ENCODE results near the gene SH2D3C. TPM values are rescaled to one million over a fixed set of nuclear protein-coding genes. Genes with fewer than 3 reads are reported as not detected.
A peak's percentile ranks its signal among the peaks of the same experiment; 100 is the strongest.

SH2D3C gene
- total RNA-seq, 2 experiments from 2014 or later, result 10.9 to 11.8 TPM

GRCh38 chr9:127746959-127747569 is 31.4 kb downstream of the SH2D3C start:
- peak overlapping the region; percentile 73 for H3K27ac Mint-ChIP-seq
- peaks cover 9% of the 10 kb centered on the region for H3K4me1 ChIP-seq (ENCODE audit: insufficient read depth, low read length)
- H3K9me3 ChIP-seq (ENCODE audit: control insufficient read depth in 1 of 2, insufficient read depth in 1 of 2, low read length in 2 of 2), result no peaks in the 10 kb centered on the region
- CTCF ChIA-PET, result interaction anchor here (0.7 to 4.6 kb wide), 4 partner anchors 12 to 39 kb away, joined by 3 to 23 read pairs (median 7); partner anchors contain the start of genes CDK9 and TOR2A
- no peak for TF ChIP-seq CTCF (IDR thresholded peaks at IDR 0.05)
- no peak overlapping the region for H3K4me3 ChIP-seq (ENCODE audit: low read length)
- no peak overlapping the region for H3K27ac ChIP-seq (ENCODE audit: low read depth in 1 of 2, low read length in 2 of 2)
- peaks cover 87% of the 10 kb centered on the region for H3K36me3 ChIP-seq (ENCODE audit: insufficient read depth, low read length)
- peaks cover 75% of the 10 kb centered on the region for H3K36me3 Mint-ChIP-seq (ENCODE audit: low read depth)
- H3K4me3 Mint-ChIP-seq, result peak overlapping the region; percentile 13
- no peaks in the 10 kb centered on the region for H3K9me3 Mint-ChIP-seq
- POLR2A ChIA-PET, result interaction anchor here (0.6 kb wide), 1 partner anchor 411 kb away, joined by 3 read pairs; no protein-coding TSS in a partner anchor
- DNase-seq (peak in 9 of 14 experiments; percentile 24 to 68 (median 35)), ATAC-seq (ENCODE audit: poor library complexity) (peak; percentile 87)
- intact Hi-C loops (cut with DNase I, micrococcal nuclease), result no loop called here
- peaks cover 9% of the 10 kb centered on the region for H3K4me1 Mint-ChIP-seq (ENCODE audit: low read depth)
- H3K27me3 ChIP-seq (ENCODE audit: control insufficient read depth in 1 of 2, insufficient read depth in 2 of 2, low read length in 2 of 2), result no peaks in the 10 kb centered on the region
- no peaks in the 10 kb centered on the region for H3K27me3 Mint-ChIP-seq

- Mint-ChIP-seq H3K27ac (no peak overlapping the region), H3K4me1 (ENCODE audit: low read depth) (peaks cover 5% of the 10 kb centered on the region), H3K9me3 (no peaks in the 10 kb centered on the region), H3K36me3 (ENCODE audit: low read depth) (peaks cover 64% of the 10 kb centered on the region), H3K4me3 (no peak overlapping the region), H3K27me3 (no peaks in the 10 kb centered on the region)
- intact Hi-C loops (cut with DNase I, micrococcal nuclease), result no loop called here
- CTCF ChIA-PET, result interaction anchor here (1.0 to 4.6 kb wide), 2 partner anchors 9 to 40 kb away, joined by 3 to 23 read pairs; partner anchors contain the start of gene TOR2A
- Histone ChIP-seq H3K27ac (ENCODE audit: low read depth in 1 of 2, low read length in 2 of 2) (no peak overlapping the region), H3K4me3 (ENCODE audit: low read length) (no peak overlapping the region), H3K4me1 (ENCODE audit: insufficient read depth, low read length) (peaks cover 9% of the 10 kb centered on the region), H3K36me3 (ENCODE audit: insufficient read depth, low read length) (peaks cover 84% of the 10 kb centered on the region), H3K27me3 (ENCODE audit: control insufficient read depth in 1 of 2, insufficient read depth in 2 of 2, low read length in 2 of 2) (no peaks in the 10 kb centered on the region), H3K9me3 (ENCODE audit: control insufficient read depth in 1 of 2, insufficient read depth in 1 of 2, low read length in 2 of 2) (no peaks in the 10 kb centered on the region)
- POLR2A ChIA-PET, result no interaction called here
- DNase-seq (no peak), ATAC-seq (ENCODE audit: poor library complexity) (no peak)
- no peak for TF ChIP-seq CTCF (IDR thresholded peaks at IDR 0.05)
Measured at GRCh38 chr9:127744398-127745110, 33.9 kb downstream of the SH2D3C start.

GRCh38 chr9:127742435-127743088 is 35.9 kb downstream of the SH2D3C start:
- H3K4me1 ChIP-seq (ENCODE audit: insufficient read depth, low read length), result peaks cover 4% of the 10 kb centered on the region
- ChIA-PET POLR2A (interaction anchor here (1.3 kb wide), 1 partner anchor 28 kb away, joined by 3 read pairs; no protein-coding TSS in a partner anchor), CTCF (no interaction called here)
- H3K27me3 ChIP-seq (ENCODE audit: control insufficient read depth in 1 of 2, insufficient read depth in 2 of 2, low read length in 2 of 2), result no peaks in the 10 kb centered on the region
- DNase-seq (no peak), ATAC-seq (ENCODE audit: poor library complexity) (no peak)
- H3K36me3 ChIP-seq (ENCODE audit: insufficient read depth, low read length), result peaks cover 79% of the 10 kb centered on the region
- H3K9me3 ChIP-seq (ENCODE audit: control insufficient read depth in 1 of 2, insufficient read depth in 1 of 2, low read length in 2 of 2), result no peaks in the 10 kb centered on the region
- no peak for TF ChIP-seq CTCF (IDR thresholded peaks at IDR 0.05)
- Mint-ChIP-seq H3K4me3 (no peak overlapping the region), H3K27ac (no peak overlapping the region), H3K27me3 (no peaks in the 10 kb centered on the region), H3K4me1 (ENCODE audit: low read depth) (peaks cover 5% of the 10 kb centered on the region), H3K9me3 (no peaks in the 10 kb centered on the region), H3K36me3 (ENCODE audit: low read depth) (peaks cover 64% of the 10 kb centered on the region)
- no peak overlapping the region for H3K4me3 ChIP-seq (ENCODE audit: low read length)
- H3K27ac ChIP-seq (ENCODE audit: low read depth in 1 of 2, low read length in 2 of 2), result no peak overlapping the region
- intact Hi-C loops (cut with DNase I, micrococcal nuclease), result no loop called here

Measured in CD4-positive, alpha-beta T cell (primary cell).